ENCODE results near the gene MSL2.
"Not testable (repeated sequence)": the region's sequence is repeated elsewhere in the genome, so short reads cannot be mapped to it uniquely, and the experiment has no call there.

The MSL2 gene

GRCh38 chr3:136193278-136194054 is 2.7 kb downstream of the MSL2 start:
- DNase-seq (ENCODE audit: low read depth), result no peak

GRCh38 chr3:136192831-136193230 is 3.3 kb downstream of the MSL2 start:
- DNase-seq (ENCODE audit: low read depth), result no peak

- not testable (repeated sequence) for DNase-seq (ENCODE audit: low read depth)
Observed at GRCh38 chr3:136192195-136192594, 3.9 kb downstream of the MSL2 start.

- no peak for DNase-seq (ENCODE audit: low read depth)
Observed at GRCh38 chr3:136189859-136190617, 6.1 kb downstream of the MSL2 start.

- no peak for DNase-seq (ENCODE audit: low read depth)
Observed at GRCh38 chr3:136189043-136189442, 7.1 kb downstream of the MSL2 start.

- no peak for DNase-seq (ENCODE audit: low read depth)
Observed at GRCh38 chr3:136187868-136188267, 8.3 kb downstream of the MSL2 start.

GRCh38 chr3:136186846-136187245 is 9.3 kb downstream of the MSL2 start:
- no peak for DNase-seq (ENCODE audit: low read depth)

GRCh38 chr3:136186344-136186743 is 9.8 kb downstream of the MSL2 start:
- DNase-seq (ENCODE audit: low read depth), result no peak

- no peak for DNase-seq (ENCODE audit: low read depth)
Observed at GRCh38 chr3:136184703-136185102, 11.4 kb downstream of the MSL2 start.

- DNase-seq (ENCODE audit: low read depth), result no peak
Observed at GRCh38 chr3:136181741-136182140, 14.4 kb downstream of the MSL2 start.

GRCh38 chr3:136177876-136178275 is 18.3 kb downstream of the MSL2 start:
- DNase-seq (ENCODE audit: low read depth), result no peak

- no peak for DNase-seq (ENCODE audit: low read depth)
Observed at GRCh38 chr3:136173939-136174490, 22.1 kb downstream of the MSL2 start.

- DNase-seq (ENCODE audit: low read depth), result no peak
Observed at GRCh38 chr3:136171097-136171542, 25.0 kb downstream of the MSL2 start.

GRCh38 chr3:136168236-136168635 is 27.9 kb downstream of the MSL2 start:
- DNase-seq (ENCODE audit: low read depth), result not testable (repeated sequence)

- no peak for DNase-seq (ENCODE audit: low read depth)
Observed at GRCh38 chr3:136166507-136166906, 29.6 kb downstream of the MSL2 start.

GRCh38 chr3:136163607-136164006 is 32.5 kb downstream of the MSL2 start:
- not testable (repeated sequence) for DNase-seq (ENCODE audit: low read depth)

- DNase-seq (ENCODE audit: low read depth), result no peak
Observed at GRCh38 chr3:136162322-136162721, 33.8 kb downstream of the MSL2 start.

GRCh38 chr3:136161516-136161915 is 34.6 kb downstream of the MSL2 start:
- DNase-seq (ENCODE audit: low read depth), result no peak

GRCh38 chr3:136152963-136153362 is 43.2 kb downstream of the MSL2 start:
- no peak for DNase-seq (ENCODE audit: low read depth)

- DNase-seq (ENCODE audit: low read depth), result no peak
Observed at GRCh38 chr3:136152176-136152843, 43.8 kb downstream of the MSL2 start.

- no peak for DNase-seq (ENCODE audit: low read depth)
Observed at GRCh38 chr3:136151219-136151618, 44.9 kb downstream of the MSL2 start.

- no peak for DNase-seq (ENCODE audit: low read depth)
Observed at GRCh38 chr3:136149667-136150066, 46.5 kb downstream of the MSL2 start.
